ENCODE results near the gene RPGRIP1. TPM values are rescaled to one million over a fixed set of nuclear protein-coding genes. Genes with fewer than 3 reads are reported as not detected.
A peak's percentile ranks its signal among the peaks of the same experiment; 100 is the strongest.

Gene RPGRIP1
- total and polyA plus RNA-seq, 2 of the 4 experiments (the other 2 are of a cell fraction): not detected

- Histone ChIP-seq H4K20me1 (ENCODE audit: insufficient read depth, low read length) (peaks cover 94% of the 10 kb centered on the region), H3K4me1 (ENCODE audit: control insufficient read depth, insufficient read depth, low read length) (peaks cover 9% of the 10 kb centered on the region), H3K14ac (replicated peaks; ENCODE audit: low read depth, low read length) (no peak overlapping the region), H3K23ac (ENCODE audit: low read depth, low read length) (no peak overlapping the region), H2AK9ac (replicated peaks; ENCODE audit: low read depth, low read length, poor library complexity) (no peak overlapping the region), H3K36me3 (ENCODE audit: control insufficient read depth, insufficient read depth, low read length) (peaks cover 40% of the 10 kb centered on the region), H4K8ac (ENCODE audit: low read depth in 2 of 2, low read length in 2 of 2) (no peak overlapping the region), H2BK15ac (ENCODE audit: low read depth, low read length) (no peak overlapping the region), H3K79me1 (ENCODE audit: low read depth in 1 of 2, low read length in 2 of 2) (peaks cover under 1 to 40% of the 10 kb centered on the region in 2 experiments; a peak in 2 of 4 replicates), H2AK5ac (ENCODE audit: low read depth, low read length) (no peak overlapping the region), H2AFZ (replicated peaks; ENCODE audit: low read length, poor library complexity) (no peak overlapping the region), H3K18ac (ENCODE audit: low read depth, low read length) (no peak overlapping the region), H4K5ac (ENCODE audit: low read depth, low read length) (no peak overlapping the region), H3K4me2 (ENCODE audit: low read depth, low read length) (no peak overlapping the region), H3K4me3 (ENCODE audit: insufficient read depth, low read depth, low read length) (no peak overlapping the region), H3K9me1 (ENCODE audit: insufficient read depth, low read length) (peaks cover 19% of the 10 kb centered on the region), H3K4ac (ENCODE audit: low read depth, low read length) (no peak overlapping the region), H2BK5ac (ENCODE audit: low read depth, low read length, poor library complexity, severe bottlenecking) (no peak overlapping the region), H3K9ac (ENCODE audit: low read depth, low read length) (no peak overlapping the region), H2BK20ac (ENCODE audit: low read depth, low read length) (no peak overlapping the region), H3K27ac (ENCODE audit: insufficient read depth, low read length) (no peak overlapping the region), H3K56ac (ENCODE audit: extremely low read depth, insufficient read depth, low read length) (no peak overlapping the region), H4K91ac (ENCODE audit: insufficient read depth, low read depth, low read length) (no peak overlapping the region), H2BK120ac (ENCODE audit: low read depth, low read length) (no peak overlapping the region), H3K27me3 (ENCODE audit: control insufficient read depth, insufficient read depth, low read length) (no peaks in the 10 kb centered on the region), H3K9me3 (ENCODE audit: control insufficient read depth, insufficient read depth, low read length) (no peaks in the 10 kb centered on the region)
- no peak for TF ChIP-seq RCOR1 (IDR thresholded peaks at IDR 0.05; ENCODE audit: insufficient replicate concordance, low read length)
- TF ChIP-seq CHD1 (IDR thresholded peaks at IDR 0.05; ENCODE audit: low read depth, low read length): no peak
- no peak for TF ChIP-seq MAZ (IDR thresholded peaks at IDR 0.05; ENCODE audit: borderline replicate concordance, low read depth, low read length)
- TF ChIP-seq CEBPB (IDR thresholded peaks at IDR 0.05; ENCODE audit: low read depth, low read length): peak; percentile 9; the same call in 1 of the 2 replicates
- TF ChIP-seq POLR2A (IDR thresholded peaks at IDR 0.05; ENCODE audit: low read depth, low read length): 0 out of 2 replicates have a peak, but pooled peaks have one; percentile 17
- no peak for TF ChIP-seq ELK1 (IDR thresholded peaks at IDR 0.05; ENCODE audit: borderline replicate concordance, low read depth, low read length)
- TF ChIP-seq MAFK (IDR thresholded peaks at IDR 0.05; ENCODE audit: low read depth, low read length): no peak
- WGBS, 2 experiments (ENCODE audit: extremely low coverage in 2 of 2, insufficient read length in 1 of 2): 93% methylated on average over 2 of the region's 10 CpGs; no CpG with 5 or more reads in 1 of the 2 experiments
- no peak for ATAC-seq (ENCODE audit: low read depth)
- intact Hi-C loops (cut with micrococcal nuclease) (no loop called here), dilution Hi-C loops (cut with HindIII; ENCODE audit: low sequenced_read_pairs, unreplicated experiment) (no loop called here), in situ Hi-C loops (cut with MboI; ENCODE audit: low sequenced_read_pairs) (no loop called here)
- BruUV-seq (replicated peaks): no TSS peak
- POLR2A ChIA-PET (ENCODE audit: unreplicated experiment): interaction anchor here (0.6 kb wide), 1 partner anchor 11 kb away, joined by 3 read pairs; no protein-coding TSS in a partner anchor
- CTCF ChIA-PET: no interaction called here
- no peak for DNase-seq
Observed at GRCh38 chr14:21256539-21257393, 23.1 kb upstream of the RPGRIP1 start.

Measured in IMR-90 (cell line).